ENCODE data around the gene CCDC71.
A peak's percentile ranks its signal among the peaks of the same experiment; 100 is the strongest.

Gene CCDC71

DNA sequence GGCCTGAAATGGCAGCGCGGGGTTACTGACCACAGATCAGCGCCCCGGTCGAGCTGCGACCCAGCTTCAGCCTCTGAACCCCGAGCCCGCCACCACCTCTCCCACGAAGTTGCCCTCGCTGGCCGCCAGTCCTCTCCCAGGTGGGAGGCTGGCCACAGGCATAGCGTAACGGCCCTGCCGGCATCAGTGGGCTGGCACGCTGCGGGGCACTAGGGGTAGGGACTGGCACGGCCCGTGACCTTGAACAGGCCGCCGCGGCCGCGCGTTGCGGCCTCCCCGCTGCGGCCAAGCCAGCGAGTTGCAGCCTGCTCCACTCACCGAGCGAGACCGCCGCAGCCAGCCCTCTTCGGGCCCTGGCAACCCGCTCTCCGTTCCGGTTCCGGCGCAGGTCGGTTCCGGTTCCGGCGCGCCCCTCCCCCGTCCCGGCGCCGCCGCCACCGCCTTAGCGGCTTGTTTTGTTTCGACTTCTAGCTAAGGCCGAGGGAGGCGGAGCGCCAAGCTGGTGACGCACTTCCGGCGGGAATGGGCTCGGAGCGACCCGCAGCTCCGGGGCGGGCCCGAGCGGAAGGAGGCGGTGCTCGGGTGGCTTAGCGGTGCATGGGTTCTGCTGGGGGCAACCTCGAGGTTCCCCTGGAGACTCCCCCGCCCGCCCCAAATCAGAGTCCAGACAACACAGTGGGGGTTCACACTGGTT, 45.5 kb downstream of the CCDC71 start, which contains the start of gene USP19:
USP19 (minus strand) TSS at position 386 of the 694 bp plus-strand sequence. CDS start 1,678 bp downstream, outside the sequence.
- Histone ChIP-seq H3K27ac (peak within 1 kb of the TSS; percentile 90 to 97 (median 97)), H3K36me3 (peaks cover 34 to 40% (median 36%) of the 10 kb centered on the region in 11 experiments), H3K4me2 (peak within 1 kb of the TSS; percentile 95 to 99 (median 98)), H3K9ac (peak within 1 kb of the TSS; percentile 91 to 98 (median 96)), H4K20me1 (peaks cover 0 to 22% (median 0%) of the 10 kb centered on the region in 11 experiments; a peak in 8 of 22 replicates), H3K4me3 (peak within 1 kb of the TSS; percentile 86 to 99 (median 90)), H3K4me1 (peaks cover 16 to 24% (median 21%) of the 10 kb centered on the region in 10 experiments), H3K27me3 (no peaks in the 10 kb centered on the region), H3K9me3 (replicated peaks in 1 of 11) (no peaks in the 10 kb centered on the region)
- no peak for TF ChIP-seq Cebpa-rat (IDR thresholded peaks at IDR 0.05)

DNA sequence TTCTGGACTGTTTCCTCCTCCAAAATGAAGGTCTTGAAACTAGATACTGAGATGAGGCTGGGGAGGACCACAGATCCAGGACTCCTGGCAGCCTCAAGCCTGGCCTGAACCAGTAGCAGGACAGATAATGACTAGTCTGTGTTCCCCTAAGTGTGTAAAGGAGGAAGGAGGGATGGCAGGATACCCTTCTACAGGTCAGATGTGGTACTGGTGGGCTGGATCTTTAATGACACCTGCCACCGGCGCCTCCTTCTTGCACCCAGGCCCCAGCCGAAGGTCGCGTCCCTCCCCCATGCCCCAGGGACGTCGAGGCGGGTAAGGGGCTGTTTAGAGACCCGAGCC, 46.1 kb downstream of the CCDC71 start:
- no peak for TF ChIP-seq Cebpa-rat (IDR thresholded peaks at IDR 0.05)
- H3K4me1 ChIP-seq: peaks cover 16 to 24% (median 21%) of the 10 kb centered on the region in 10 experiments
- peak overlapping the region; percentile 90 to 97 (median 97) for H3K27ac ChIP-seq
- H3K4me3 ChIP-seq: peak overlapping the region; percentile 86 to 99 (median 90)
- peaks cover 0 to 27% (median under 1%) of the 10 kb centered on the region in 11 experiments; a peak in 8 of 22 replicates for H4K20me1 ChIP-seq
- H3K4me2 ChIP-seq: peak overlapping the region; percentile 95 to 99 (median 98)
- H3K27me3 ChIP-seq: no peaks in the 10 kb centered on the region
- no peaks in the 10 kb centered on the region for H3K9me3 ChIP-seq (replicated peaks in 1 of 11)
- H3K9ac ChIP-seq: peak overlapping the region; percentile 91 to 98 (median 96)
- H3K36me3 ChIP-seq: peaks cover 39 to 45% (median 41%) of the 10 kb centered on the region in 11 experiments

DNA sequence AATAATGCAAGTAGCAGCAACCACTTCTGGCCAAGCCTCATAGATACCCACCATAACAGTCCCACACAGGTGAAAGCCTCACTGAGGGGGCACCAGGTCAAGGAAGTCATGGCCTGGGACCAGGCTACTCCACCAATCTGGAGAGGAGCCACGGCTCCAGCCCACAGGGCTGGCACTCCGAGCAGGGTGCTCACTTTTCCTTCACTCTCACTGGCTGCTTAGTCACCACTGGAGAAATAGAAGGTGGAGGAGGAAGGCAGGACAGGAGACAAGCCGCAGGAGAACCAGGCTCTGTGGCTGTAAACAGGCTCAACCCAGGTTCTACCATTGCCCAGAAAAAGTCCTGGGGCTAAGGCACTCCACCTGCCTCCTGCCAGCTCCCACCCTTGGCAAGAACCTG, 46.7 kb downstream of the CCDC71 start:
- Histone ChIP-seq H3K4me1 (peaks cover 16 to 24% (median 21%) of the 10 kb centered on the region in 10 experiments), H3K27me3 (no peaks in the 10 kb centered on the region), H3K9ac (peak overlapping the region; percentile 91 to 98 (median 96)), H3K36me3 (peaks cover 45 to 51% (median 47%) of the 10 kb centered on the region in 11 experiments), H3K27ac (peak overlapping the region; percentile 90 to 97 (median 97); a peak in 21 of 22 replicates), H4K20me1 (peaks cover 0 to 33% (median 5%) of the 10 kb centered on the region in 11 experiments; a peak in 9 of 22 replicates), H3K9me3 (replicated peaks in 1 of 11) (no peaks in the 10 kb centered on the region), H3K4me3 (peak overlapping the region; percentile 86 to 99 (median 90)), H3K4me2 (peak overlapping the region; percentile 95 to 99 (median 98))
- no peak for TF ChIP-seq Cebpa-rat (IDR thresholded peaks at IDR 0.05)

DNA sequence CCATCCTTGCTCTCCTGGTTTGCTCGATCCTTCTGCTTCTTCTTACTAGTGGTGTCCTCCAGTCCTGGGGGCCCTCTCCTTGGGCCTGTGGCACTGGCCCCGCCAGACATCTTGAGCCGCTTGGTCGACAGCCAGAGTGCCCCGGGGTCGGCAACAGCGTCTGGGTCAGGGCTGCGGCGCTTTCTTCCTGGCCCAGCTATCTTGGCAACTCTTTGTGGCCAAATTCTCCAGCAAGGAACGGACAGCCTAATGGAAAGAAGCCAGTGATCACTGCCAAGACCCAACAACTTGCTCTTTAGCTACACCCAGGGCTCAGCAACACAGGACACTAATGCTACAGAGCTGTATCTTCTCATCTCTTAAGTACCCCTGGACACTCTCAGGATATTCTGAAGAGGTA, 47.1 kb downstream of the CCDC71 start:
- peak overlapping the region; percentile 90 to 97 (median 97); a peak in 18 of 22 replicates for H3K27ac ChIP-seq

More for the DNA sequence above, 47.1 kb downstream of the CCDC71 start:
- TF ChIP-seq Cebpa-rat (IDR thresholded peaks at IDR 0.05): no peak
- H3K4me1 ChIP-seq: peaks cover 16 to 24% (median 21%) of the 10 kb centered on the region in 10 experiments
- H3K4me2 ChIP-seq: peak overlapping the region; percentile 95 to 99 (median 98)
- peak overlapping the region; percentile 91 to 98 (median 96) for H3K9ac ChIP-seq
- H3K36me3 ChIP-seq: peaks cover 49 to 55% (median 51%) of the 10 kb centered on the region in 11 experiments
- no peaks in the 10 kb centered on the region for H3K27me3 ChIP-seq
- peak overlapping the region; percentile 86 to 99 (median 90); a peak in 19 of 20 replicates for H3K4me3 ChIP-seq
- peaks cover 0 to 37% (median 5%) of the 10 kb centered on the region in 11 experiments; a peak in 10 of 22 replicates for H4K20me1 ChIP-seq
- H3K9me3 ChIP-seq (replicated peaks in 1 of 11): no peaks in the 10 kb centered on the region
